ENCODE data around the gene TMEM209.
"Not testable (repeated sequence)": the region's sequence is repeated elsewhere in the genome, so short reads cannot be mapped to it uniquely, and the experiment has no call there.

TMEM209 gene

GRCh38 chr7:130126840-130127239, 78.4 kb downstream of the TMEM209 start:
- not testable (repeated sequence) for DNase-seq (ENCODE audit: low read depth)

GRCh38 chr7:130124711-130125110, 80.5 kb downstream of the TMEM209 start:
- no peak for DNase-seq (ENCODE audit: low read depth)

GRCh38 chr7:130123501-130123900, 81.7 kb downstream of the TMEM209 start:
- no peak for DNase-seq (ENCODE audit: low read depth)

- no peak for DNase-seq (ENCODE audit: low read depth)
Observed at GRCh38 chr7:130118801-130119200, 86.4 kb downstream of the TMEM209 start.

GRCh38 chr7:130118294-130118693, 86.9 kb downstream of the TMEM209 start:
- no peak for DNase-seq (ENCODE audit: low read depth)

- DNase-seq (ENCODE audit: low read depth), result no peak
Observed at GRCh38 chr7:130114776-130115175, 90.4 kb downstream of the TMEM209 start.
